Stimulated activated naive CD8-positive, alpha-beta T cell treated with anti-CD3 and anti-CD28 coated beads, Interleukin-15, amount 100 ng/mL, for 72 hours (primary cell): ENCODE measurements around the gene LCP1.
"Not testable (repeated sequence)": the region's sequence is repeated elsewhere in the genome, so short reads cannot be mapped to it uniquely, and the experiment has no call there.

Source experiments
- ATAC-seq: fragments of 150-1000 bp; cut with Tn5 transposase; 2 replicates; pipeline ENCODE4 v1.10.0; 2021; ENCODE audit warnings: mild to moderate bottlenecking, moderate library complexity
- DNase-seq, 2 donors: peaks; one replicate each; pipeline ENCODE4 v3.0.0; 2021 to 2022
- H3K27ac Mint-ChIP-seq, 2 donors: one replicate each; pipeline ENCODE4 v1.8.0; 2022; ENCODE audit warnings: mild to moderate bottlenecking in 2 of 2, mixed read lengths in 2 of 2, moderate library complexity in 2 of 2
- H3K27me3 Mint-ChIP-seq: one replicate; pipeline ENCODE4 v1.8.0; 2022; ENCODE audit warnings: mixed read lengths
- H3K4me1 Mint-ChIP-seq: one replicate; pipeline ENCODE4 v1.8.0; 2022; ENCODE audit warnings: mild to moderate bottlenecking, mixed read lengths
- H3K4me3 Mint-ChIP-seq, 2 donors: one replicate each; pipeline ENCODE4 v1.8.0; 2022; ENCODE audit warnings: mild to moderate bottlenecking in 2 of 2, mixed read lengths in 2 of 2, moderate library complexity in 1 of 2
- H3K9me3 Mint-ChIP-seq, 2 donors: one replicate each; pipeline ENCODE4 v1.8.0; 2022; ENCODE audit warnings: mixed read lengths in 2 of 2

LCP1 gene, protein sequence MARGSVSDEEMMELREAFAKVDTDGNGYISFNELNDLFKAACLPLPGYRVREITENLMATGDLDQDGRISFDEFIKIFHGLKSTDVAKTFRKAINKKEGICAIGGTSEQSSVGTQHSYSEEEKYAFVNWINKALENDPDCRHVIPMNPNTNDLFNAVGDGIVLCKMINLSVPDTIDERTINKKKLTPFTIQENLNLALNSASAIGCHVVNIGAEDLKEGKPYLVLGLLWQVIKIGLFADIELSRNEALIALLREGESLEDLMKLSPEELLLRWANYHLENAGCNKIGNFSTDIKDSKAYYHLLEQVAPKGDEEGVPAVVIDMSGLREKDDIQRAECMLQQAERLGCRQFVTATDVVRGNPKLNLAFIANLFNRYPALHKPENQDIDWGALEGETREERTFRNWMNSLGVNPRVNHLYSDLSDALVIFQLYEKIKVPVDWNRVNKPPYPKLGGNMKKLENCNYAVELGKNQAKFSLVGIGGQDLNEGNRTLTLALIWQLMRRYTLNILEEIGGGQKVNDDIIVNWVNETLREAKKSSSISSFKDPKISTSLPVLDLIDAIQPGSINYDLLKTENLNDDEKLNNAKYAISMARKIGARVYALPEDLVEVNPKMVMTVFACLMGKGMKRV

DNA sequence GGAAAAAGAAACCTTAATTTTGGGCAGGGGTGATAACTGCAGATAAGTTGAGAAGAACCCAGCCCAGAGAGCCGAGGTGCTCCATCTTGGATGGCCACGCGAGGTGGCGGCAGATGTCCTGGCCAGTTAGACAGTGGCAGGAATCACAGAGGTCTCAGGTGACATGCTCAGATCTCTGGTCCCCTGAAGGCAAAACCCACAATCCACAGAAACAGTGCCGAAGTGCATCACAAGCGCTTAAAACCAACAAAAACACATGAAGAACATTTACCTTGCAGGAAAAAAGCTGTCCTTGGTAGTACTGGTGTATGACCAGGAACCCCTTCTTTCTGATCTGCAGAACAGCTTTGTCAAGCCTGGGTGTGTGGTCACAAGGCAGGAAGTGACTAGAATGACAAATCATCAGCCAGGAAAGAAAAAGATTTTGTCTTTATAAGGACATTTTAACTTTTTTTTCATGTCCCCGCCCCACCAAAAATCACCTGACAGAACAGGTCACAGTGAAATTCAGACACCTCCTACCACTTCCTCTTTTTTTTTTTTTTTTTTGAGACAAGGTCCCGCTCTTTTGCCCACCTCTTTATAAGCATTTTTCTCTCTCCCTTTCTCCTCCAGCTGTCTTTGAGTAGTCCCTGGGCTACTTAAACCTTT lies at the start of gene LCP1:
TSS of gene LCP1 (minus strand) at position 338 of the 651 bp plus-strand sequence. CDS start 22,515 bp downstream, outside the sequence.
- H3K27me3 Mint-ChIP-seq: no peaks in the 10 kb centered on the region
- H3K27ac Mint-ChIP-seq: peak within 1 kb of the TSS; percentile 97
- no peaks in the 10 kb centered on the region for H3K9me3 Mint-ChIP-seq
- ATAC-seq: peak; percentile 83
- peak; percentile 74 to 87 for DNase-seq
- peaks cover 45% of the 10 kb centered on the region for H3K4me1 Mint-ChIP-seq
- peak within 1 kb of the TSS; percentile 93 to 95 for H3K4me3 Mint-ChIP-seq

DNA sequence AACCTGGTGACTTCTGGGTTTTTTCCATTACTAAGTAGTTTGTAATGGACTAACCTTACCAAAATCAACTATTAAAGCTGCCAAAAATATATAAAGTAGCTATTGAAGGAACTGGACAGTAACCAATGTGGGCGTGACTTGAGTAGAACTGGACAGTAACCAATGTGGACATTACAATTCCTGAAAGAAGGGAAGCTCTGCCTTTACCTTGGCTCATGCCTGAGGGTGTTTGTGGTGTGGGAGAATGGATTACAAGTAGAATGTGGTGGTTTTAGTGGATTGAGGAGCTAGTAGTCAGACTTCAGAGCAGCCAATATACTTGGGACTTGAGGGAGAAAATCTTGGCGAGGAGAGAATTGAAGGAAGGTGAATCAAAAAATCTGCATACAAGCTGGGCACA lies 47.3 kb upstream of the LCP1 start:
- no peak for DNase-seq
- Mint-ChIP-seq H3K4me1 (no peaks in the 10 kb centered on the region), H3K27ac (no peak overlapping the region), H3K27me3 (no peaks in the 10 kb centered on the region), H3K9me3 (peaks cover 20 to 40% of the 10 kb centered on the region in 2 donors), H3K4me3 (no peak overlapping the region)
- ATAC-seq: no peak

DNA sequence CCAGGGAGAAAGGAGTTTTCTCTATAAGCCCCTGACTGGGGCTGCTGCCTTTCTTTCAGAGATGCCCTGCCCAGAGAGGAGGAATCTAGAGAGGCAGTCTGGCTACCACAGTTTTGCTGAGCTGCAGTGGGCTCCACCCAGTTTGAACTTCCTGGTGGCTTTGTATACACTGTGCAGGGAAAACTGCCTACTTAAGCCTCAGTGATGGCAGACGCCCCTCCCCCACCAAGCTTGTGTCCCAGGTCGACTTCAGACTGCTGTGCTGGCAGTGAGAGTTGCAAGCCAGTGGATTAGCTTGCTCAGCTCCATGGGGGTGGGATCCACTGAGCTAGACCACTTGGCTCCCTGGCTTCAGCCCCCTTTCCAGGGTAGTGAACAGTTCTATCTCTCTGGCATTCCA lies 38.3 kb upstream of the LCP1 start:
- peaks cover 13% of the 10 kb centered on the region for H3K4me1 Mint-ChIP-seq
- H3K9me3 Mint-ChIP-seq: peaks cover 11 to 18% of the 10 kb centered on the region in 2 donors
- not testable (repeated sequence) for H3K4me3 Mint-ChIP-seq, ATAC-seq, H3K27ac Mint-ChIP-seq, DNase-seq, H3K27me3 Mint-ChIP-seq

DNA sequence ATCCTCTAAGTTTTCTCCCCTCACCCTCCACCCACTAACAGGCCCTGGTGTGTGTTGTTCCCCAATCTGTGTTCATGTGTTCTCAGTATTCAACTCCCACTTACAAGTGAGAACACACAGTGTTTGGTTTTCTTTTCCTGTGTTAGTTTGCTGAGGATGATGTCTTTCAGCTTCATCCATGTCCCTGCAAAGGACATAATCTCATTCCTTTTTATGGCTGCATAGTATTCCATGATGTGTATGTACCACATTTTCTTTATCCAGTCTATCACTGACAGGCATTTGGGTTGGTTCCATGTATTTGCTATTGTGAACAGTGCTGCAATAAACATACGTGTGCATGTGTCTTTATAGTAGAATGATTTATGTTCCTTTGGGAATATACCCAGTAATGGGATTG lies 32.8 kb upstream of the LCP1 start:
- H3K27ac Mint-ChIP-seq, H3K4me3 Mint-ChIP-seq, H3K27me3 Mint-ChIP-seq, DNase-seq, ATAC-seq, H3K9me3 Mint-ChIP-seq: not testable (repeated sequence)
- H3K4me1 Mint-ChIP-seq: peaks cover 17% of the 10 kb centered on the region

DNA sequence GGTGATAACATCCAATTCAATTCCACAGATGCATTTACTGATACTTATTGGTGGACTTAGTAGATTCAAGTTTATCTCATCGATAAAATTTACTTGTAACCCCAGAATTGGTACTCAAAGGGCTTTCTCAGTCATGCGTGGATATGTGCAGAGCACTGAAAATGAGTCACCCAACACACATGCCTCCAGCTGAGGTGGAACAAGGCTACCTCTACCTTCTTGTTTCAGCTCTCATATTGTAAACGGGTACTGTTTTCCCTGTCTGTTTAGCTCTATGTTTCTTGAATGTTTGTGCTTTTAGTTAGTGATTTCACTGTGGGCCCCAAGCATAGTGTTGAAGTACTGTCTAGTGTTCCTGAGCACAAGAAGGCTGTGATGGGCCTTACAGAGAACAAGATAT lies 31.3 kb upstream of the LCP1 start:
- H3K9me3 Mint-ChIP-seq: no peaks in the 10 kb centered on the region
- H3K27ac Mint-ChIP-seq: no peak overlapping the region
- H3K4me3 Mint-ChIP-seq: no peak overlapping the region
- ATAC-seq: no peak
- no peaks in the 10 kb centered on the region for H3K27me3 Mint-ChIP-seq
- DNase-seq: no peak
- peaks cover 19% of the 10 kb centered on the region for H3K4me1 Mint-ChIP-seq

DNA sequence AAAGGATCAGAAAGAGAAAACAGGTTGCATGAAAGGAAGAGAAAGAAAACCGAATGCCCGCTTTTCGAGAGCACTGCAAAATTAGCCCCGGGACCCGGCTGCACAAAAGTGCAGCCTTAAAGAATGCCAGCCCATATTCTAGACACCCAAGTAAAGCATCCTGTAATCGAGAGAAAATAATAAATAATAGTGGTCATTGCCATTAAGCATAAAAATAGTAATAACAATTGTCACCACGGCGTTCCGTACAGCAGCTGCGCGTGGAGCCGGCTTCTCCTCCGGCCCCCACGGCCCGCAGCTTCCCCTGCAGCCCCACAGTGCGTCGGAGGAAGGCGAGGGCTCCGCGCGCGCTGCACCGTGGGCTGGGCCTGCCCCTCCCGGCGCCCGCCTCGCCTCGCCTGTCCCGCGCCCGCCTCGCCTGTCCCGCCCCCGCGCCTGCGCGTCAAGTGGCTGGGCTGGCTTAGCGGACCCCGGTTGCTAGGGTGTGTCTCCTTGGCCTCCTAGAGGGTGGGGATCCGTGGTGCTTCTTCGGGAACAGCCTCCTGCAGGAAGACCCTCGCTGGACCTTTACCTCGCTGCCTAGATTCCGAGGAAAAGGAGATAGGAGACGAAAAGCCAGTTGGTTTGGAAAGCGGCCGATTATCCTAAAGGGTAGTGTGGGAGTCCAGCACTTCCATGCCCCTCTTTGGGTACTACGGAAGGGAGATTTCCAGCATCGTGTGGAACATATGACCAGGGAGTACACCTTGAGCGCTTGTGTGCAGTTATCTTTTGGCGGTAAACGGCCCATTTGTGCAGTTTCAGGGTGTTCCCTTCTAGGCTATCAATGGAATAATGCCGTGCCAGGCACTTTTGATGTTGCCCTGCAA lies 29.7 kb upstream of the LCP1 start, which contains the start of gene LRRC63:
TSS of gene LRRC63 (plus strand) at position 446 of the 869 bp plus-strand sequence. CDS start 1,107 bp downstream, outside the sequence.
- DNase-seq: peak; percentile 86
- peak; percentile 99 for ATAC-seq
- H3K27me3 Mint-ChIP-seq: no peaks in the 10 kb centered on the region
- peak within 1 kb of the TSS; percentile 84 to 97 for H3K4me3 Mint-ChIP-seq
- H3K4me1 Mint-ChIP-seq: peaks cover 19% of the 10 kb centered on the region
- peak within 1 kb of the TSS; percentile 55 to 94 for H3K27ac Mint-ChIP-seq
- no peaks in the 10 kb centered on the region for H3K9me3 Mint-ChIP-seq

DNA sequence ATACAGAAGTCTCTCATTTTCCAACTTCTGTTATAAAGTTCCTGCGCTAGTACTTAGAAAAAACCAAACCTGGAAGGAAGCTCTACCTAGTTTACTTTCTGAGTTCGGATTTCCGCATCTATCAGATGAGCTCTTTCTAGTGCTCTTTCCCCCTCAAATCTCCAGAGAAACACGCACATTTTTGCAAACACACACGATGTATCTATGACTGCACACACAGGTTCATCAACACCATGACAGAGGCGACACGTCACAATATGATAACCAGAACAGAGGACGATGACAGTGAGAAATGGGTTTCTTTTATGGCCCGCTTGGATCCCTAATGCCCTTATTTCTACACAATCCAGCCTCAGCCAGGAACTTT lies 29.1 kb upstream of the LCP1 start:
- no peaks in the 10 kb centered on the region for H3K27me3 Mint-ChIP-seq
- DNase-seq (peak; percentile 30 to 34), ATAC-seq (peak; percentile 73)
- no peaks in the 10 kb centered on the region for H3K9me3 Mint-ChIP-seq
- H3K27ac Mint-ChIP-seq: peak overlapping the region; percentile 21 to 94
- peaks cover 24% of the 10 kb centered on the region for H3K4me1 Mint-ChIP-seq
- H3K4me3 Mint-ChIP-seq: peak overlapping the region; percentile 84 to 97

DNA sequence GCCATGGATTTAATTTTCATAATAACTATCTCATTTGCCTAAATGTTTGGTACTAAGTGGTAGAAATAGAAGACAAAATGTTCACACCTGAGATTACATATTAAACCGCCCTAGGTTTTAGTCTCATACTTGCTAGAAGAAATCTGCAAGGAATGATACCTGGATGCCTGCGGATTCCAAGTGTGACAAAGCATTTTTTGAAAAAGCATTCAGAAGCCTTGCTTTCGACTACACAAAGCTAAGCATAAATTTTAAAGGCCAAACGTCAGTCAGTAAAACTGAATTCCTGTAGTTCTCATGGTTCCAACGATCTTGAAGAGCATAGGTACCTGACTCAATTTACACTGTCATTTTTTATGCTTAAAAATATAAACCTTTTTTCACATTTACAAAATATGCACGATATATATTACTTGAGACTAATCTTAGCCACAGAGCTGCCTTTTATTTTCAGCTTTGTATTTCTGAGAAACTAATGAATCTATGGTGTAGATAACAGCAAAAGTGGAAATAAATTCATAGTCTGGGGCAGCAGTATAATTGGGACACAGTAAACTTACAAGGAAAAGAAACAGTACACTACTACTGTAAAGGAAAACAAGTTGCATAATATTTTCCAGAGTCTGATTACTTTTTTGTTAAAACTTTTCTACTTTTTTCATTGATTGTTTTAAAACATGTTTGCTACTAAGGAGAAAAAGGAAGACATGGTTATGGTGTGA lies 28.5 kb upstream of the LCP1 start:
- no peak for ATAC-seq

DNA sequence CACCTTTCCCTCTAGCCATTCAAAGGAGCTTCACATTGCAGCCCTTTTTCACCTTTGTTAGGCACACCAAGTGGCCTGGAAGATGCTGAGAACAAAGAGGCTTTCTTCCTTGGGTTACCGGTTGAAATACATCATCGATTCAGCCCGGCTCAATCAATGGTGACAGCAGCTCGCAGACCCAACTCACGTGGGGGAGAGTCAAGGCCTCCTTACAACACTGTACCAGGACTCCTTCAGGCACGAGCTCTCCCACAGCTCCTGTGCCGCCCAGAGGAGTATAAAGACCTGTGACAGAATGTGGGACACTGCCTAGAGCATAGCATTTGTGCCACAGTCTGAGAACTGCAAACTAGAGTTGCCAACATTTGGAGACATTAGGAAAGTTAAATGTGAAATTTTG lies 25.9 kb upstream of the LCP1 start:
- Mint-ChIP-seq H3K9me3 (no peaks in the 10 kb centered on the region), H3K27ac (no peak overlapping the region), H3K4me1 (peaks cover 35% of the 10 kb centered on the region), H3K4me3 (no peak overlapping the region), H3K27me3 (no peaks in the 10 kb centered on the region)
- DNase-seq (no peak), ATAC-seq (no peak)

More for the DNA sequence above, 28.5 kb upstream of the LCP1 start:
- peaks cover 30% of the 10 kb centered on the region for H3K4me1 Mint-ChIP-seq
- H3K27ac Mint-ChIP-seq: peak overlapping the region in 1 of 2 donors; percentile 94
- no peaks in the 10 kb centered on the region for H3K27me3 Mint-ChIP-seq
- H3K4me3 Mint-ChIP-seq: peak overlapping the region; percentile 84 to 97
- no peak for DNase-seq
- H3K9me3 Mint-ChIP-seq: no peaks in the 10 kb centered on the region

DNA sequence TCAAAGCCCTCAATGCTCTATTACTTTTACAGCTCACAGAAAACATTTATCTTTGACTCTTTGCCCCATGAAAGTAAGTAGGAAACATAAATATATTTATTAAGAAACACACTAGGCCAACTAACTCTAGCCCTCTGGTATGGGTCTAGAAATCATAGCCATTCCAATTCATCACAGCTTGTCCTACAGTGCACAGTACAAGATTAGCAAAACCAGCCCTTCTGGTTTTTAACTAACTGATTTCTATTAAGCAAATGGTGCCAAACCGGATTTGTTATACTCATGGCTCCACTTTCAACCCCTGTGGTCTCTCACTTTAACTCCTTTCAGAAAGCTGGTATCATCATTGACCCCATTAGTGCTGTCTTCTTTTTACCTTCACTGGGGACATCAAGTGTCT lies 24.2 kb upstream of the LCP1 start:
- Mint-ChIP-seq H3K27ac (peak overlapping the region in 1 of 2 donors; percentile 21), H3K4me3 (no peak overlapping the region), H3K4me1 (peaks cover 47% of the 10 kb centered on the region), H3K9me3 (no peaks in the 10 kb centered on the region), H3K27me3 (no peaks in the 10 kb centered on the region)
- ATAC-seq: no peak
- DNase-seq: no peak

DNA sequence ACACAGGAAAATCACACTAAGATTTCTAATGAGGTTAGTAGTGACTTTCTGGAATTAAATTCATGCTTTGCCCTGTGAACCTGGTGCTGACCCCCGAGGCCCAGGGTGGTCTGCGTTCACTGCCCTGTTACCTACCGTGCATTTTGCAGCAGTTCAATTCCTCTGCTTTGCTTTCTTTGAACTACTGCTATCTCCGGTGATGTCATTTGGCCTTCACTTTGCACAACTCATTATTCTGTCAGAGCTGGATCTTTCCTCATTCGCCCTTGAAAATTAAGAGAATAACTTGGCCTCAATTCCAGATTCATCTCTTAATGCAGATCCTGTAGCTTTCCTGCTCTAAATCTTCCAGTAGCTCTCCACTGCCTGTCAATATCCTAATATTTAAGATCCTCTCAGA lies 21.0 kb upstream of the LCP1 start:
- H3K27me3 Mint-ChIP-seq: no peaks in the 10 kb centered on the region
- no peaks in the 10 kb centered on the region for H3K9me3 Mint-ChIP-seq
- peaks cover 54% of the 10 kb centered on the region for H3K4me1 Mint-ChIP-seq
- ATAC-seq: no peak
- no peak overlapping the region for H3K27ac Mint-ChIP-seq
- H3K4me3 Mint-ChIP-seq: no peak overlapping the region
- DNase-seq: no peak

DNA sequence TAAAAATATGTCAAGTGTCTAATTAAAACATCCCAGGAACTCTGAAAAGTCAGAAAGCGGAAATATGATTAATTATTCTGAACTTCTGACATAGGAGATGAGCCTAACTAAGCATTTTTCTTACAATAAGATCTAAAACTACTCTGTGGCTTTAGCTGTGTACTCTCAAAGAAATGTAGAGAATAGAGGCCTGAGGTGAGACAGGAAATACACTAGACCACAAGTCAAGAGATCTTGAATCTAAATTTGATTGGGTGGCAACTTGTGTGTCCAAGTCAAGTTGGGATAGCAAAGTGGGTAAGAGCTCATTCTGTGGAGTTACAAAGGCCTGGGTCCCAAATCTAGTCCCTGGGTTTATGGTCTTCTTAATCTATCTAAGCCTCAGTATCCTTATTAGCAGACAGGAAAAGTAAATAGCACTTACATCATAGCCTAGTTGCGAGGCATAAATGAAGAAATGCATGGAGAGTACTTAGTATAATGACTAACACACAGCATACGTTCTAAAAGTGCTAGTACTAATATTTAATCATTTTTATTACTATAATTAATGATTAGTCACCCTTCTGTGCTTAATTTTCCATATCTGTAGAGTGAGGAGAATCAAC lies 20.3 kb upstream of the LCP1 start:
- Mint-ChIP-seq H3K27ac (no peak overlapping the region), H3K27me3 (no peaks in the 10 kb centered on the region), H3K9me3 (no peaks in the 10 kb centered on the region), H3K4me1 (peaks cover 54% of the 10 kb centered on the region), H3K4me3 (peak overlapping the region in 1 of 2 donors; percentile 5)
- ATAC-seq: peak; percentile 88
- no peak for DNase-seq

DNA sequence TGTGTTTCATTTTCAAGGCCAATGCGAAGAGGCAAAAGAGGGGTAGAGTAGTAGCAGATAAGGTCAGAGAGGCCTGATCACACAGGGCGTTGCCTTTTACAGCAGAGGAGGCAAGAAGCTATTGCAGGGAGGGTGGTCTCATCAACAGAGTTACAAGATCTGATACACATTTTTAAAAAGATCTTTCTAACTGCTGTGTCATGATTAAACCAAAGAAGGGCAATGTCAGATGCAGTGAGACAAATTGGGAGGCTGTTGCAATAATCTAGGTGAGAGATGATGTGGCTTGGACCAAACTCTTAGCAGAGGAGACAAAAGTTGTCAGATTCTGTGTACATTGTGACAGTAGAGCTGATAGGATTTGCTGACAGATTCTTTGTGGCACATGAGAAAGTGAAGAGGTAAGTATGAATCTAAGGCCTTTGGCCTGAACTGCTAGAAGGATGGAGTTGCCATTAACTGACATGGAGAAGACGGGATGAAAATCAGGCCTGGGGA lies 16.8 kb upstream of the LCP1 start:
- no peak for ATAC-seq
- no peaks in the 10 kb centered on the region for H3K9me3 Mint-ChIP-seq
- DNase-seq: no peak
- no peaks in the 10 kb centered on the region for H3K27me3 Mint-ChIP-seq
- H3K27ac Mint-ChIP-seq: no peak overlapping the region
- no peak overlapping the region for H3K4me3 Mint-ChIP-seq
- H3K4me1 Mint-ChIP-seq: peaks cover 39% of the 10 kb centered on the region
